SJSA1 (cell line): ENCODE data around the gene UBXN4. TPM values are rescaled to one million over a fixed set of nuclear protein-coding genes. Genes with fewer than 3 reads are reported as not detected.

Experiments
- DNase-seq, 2 experiments: peaks; one replicate each; pipeline ENCODE4 v3.0.0-alpha.2; 2015 to 2020; ENCODE audit warnings: low spot score in 2 of 2, low read depth in 1 of 2
- H3K27ac ChIP-seq: fragments of 250-450 bp; sonication (Bioruptor Pico); 2 replicates; pipeline ENCODE4 v1.5.1; 2020; ENCODE audit warnings: mild to moderate bottlenecking, moderate library complexity
- H3K27me3 ChIP-seq: fragments of 250-450 bp; sonication (Bioruptor Pico); replicated peaks from 2 replicates; pipeline ENCODE4 v1.5.1; 2020; ENCODE audit warnings: mild to moderate bottlenecking, moderate library complexity
- H3K36me3 ChIP-seq: fragments of 250-450 bp; sonication (Bioruptor Pico); 2 replicates; pipeline ENCODE4 v1.5.1; 2020; ENCODE audit warnings: mild to moderate bottlenecking
- H3K4me1 ChIP-seq: fragments of 250-450 bp; sonication (Bioruptor Pico); replicated peaks from 2 replicates; pipeline ENCODE4 v1.6.1; 2021; ENCODE audit warnings: mild to moderate bottlenecking
- H3K4me3 ChIP-seq: fragments of 250-450 bp; sonication (Bioruptor Pico); 2 replicates; pipeline ENCODE4 v1.5.1; 2020; ENCODE audit warnings: mild to moderate bottlenecking
- H3K9me3 ChIP-seq: fragments of 250-450 bp; sonication (Bioruptor Pico); replicated peaks from 2 replicates; pipeline ENCODE4 v1.5.1; 2020; ENCODE audit warnings: mild to moderate bottlenecking
- total RNA-seq: library from RNA; depleted of rRNA; stranded (reverse); fragments of >200 nt; shearing (Covaris generic); gene quantifications from 2 replicates; pipeline ENCODE4 v1.2.3, GENCODE V29; 2014

UBXN4 gene
- total RNA-seq, 1 experiment from 2014 or later, result 76.5 TPM

- Histone ChIP-seq H3K36me3 (peaks cover 24% of the 10 kb centered on the region), H3K27me3 (no peaks in the 10 kb centered on the region), H3K4me3 (peak overlapping the region; percentile 80), H3K27ac (no peak overlapping the region), H3K4me1 (peaks cover 19% of the 10 kb centered on the region), H3K9me3 (no peaks in the 10 kb centered on the region)
- no peak for DNase-seq
Observed at GRCh38 chr2:135741043-135741394, 636 bp upstream of the UBXN4 start.

- H3K9me3 ChIP-seq, result no peaks in the 10 kb centered on the region
- H3K27me3 ChIP-seq, result no peaks in the 10 kb centered on the region
- DNase-seq, result peak; percentile 44 to 69
- peak overlapping the region; percentile 80 for H3K4me3 ChIP-seq
- H3K4me1 ChIP-seq, result peaks cover 24% of the 10 kb centered on the region
- peaks cover 35% of the 10 kb centered on the region for H3K36me3 ChIP-seq
- H3K27ac ChIP-seq, result peak overlapping the region; percentile 93
Observed at GRCh38 chr2:135742325-135742757, 686 bp downstream of the UBXN4 start.

- H3K36me3 ChIP-seq, result peaks cover 43% of the 10 kb centered on the region
- H3K27me3 ChIP-seq, result no peaks in the 10 kb centered on the region
- no peak overlapping the region for H3K27ac ChIP-seq
- no peak overlapping the region; the same call in 1 of the 2 replicates for H3K4me3 ChIP-seq
- peaks cover 24% of the 10 kb centered on the region for H3K4me1 ChIP-seq
- peak in 1 of 2 experiments; percentile 10 for DNase-seq
- H3K9me3 ChIP-seq, result no peaks in the 10 kb centered on the region
Observed at GRCh38 chr2:135743860-135744259, 2.2 kb downstream of the UBXN4 start.

- Histone ChIP-seq H3K9me3 (no peaks in the 10 kb centered on the region), H3K4me3 (no peak overlapping the region), H3K27me3 (no peaks in the 10 kb centered on the region), H3K36me3 (peaks cover 53% of the 10 kb centered on the region), H3K27ac (peak overlapping the region; percentile 60), H3K4me1 (peaks cover 24% of the 10 kb centered on the region)
- DNase-seq, result peak in 1 of 2 experiments; percentile 33
Observed at GRCh38 chr2:135744760-135745314, 3.2 kb downstream of the UBXN4 start.

- H3K4me3 ChIP-seq, result no peak overlapping the region
- peaks cover 57% of the 10 kb centered on the region for H3K36me3 ChIP-seq
- H3K9me3 ChIP-seq, result no peaks in the 10 kb centered on the region
- H3K4me1 ChIP-seq, result peaks cover 24% of the 10 kb centered on the region
- H3K27ac ChIP-seq, result peak overlapping the region; percentile 60
- no peaks in the 10 kb centered on the region for H3K27me3 ChIP-seq
- peak in 1 of 2 experiments; percentile 72 for DNase-seq
Observed at GRCh38 chr2:135745545-135745944, 3.9 kb downstream of the UBXN4 start.

GRCh38 chr2:135755573-135755972 lies 13.9 kb downstream of the UBXN4 start:
- no peak for DNase-seq
- H3K27me3 ChIP-seq, result no peaks in the 10 kb centered on the region
- H3K27ac ChIP-seq, result no peak overlapping the region
- 0 out of 2 replicates have a peak, but pooled peaks cover 5% of the 10 kb centered on the region for H3K9me3 ChIP-seq
- no peaks in the 10 kb centered on the region for H3K4me1 ChIP-seq
- no peak overlapping the region for H3K4me3 ChIP-seq
- H3K36me3 ChIP-seq, result peaks cover 85% of the 10 kb centered on the region

- no peaks in the 10 kb centered on the region for H3K27me3 ChIP-seq
- no peak overlapping the region for H3K4me3 ChIP-seq
- H3K27ac ChIP-seq, result no peak overlapping the region
- H3K4me1 ChIP-seq, result no peaks in the 10 kb centered on the region
- 0 out of 2 replicates have a peak, but pooled peaks cover 5% of the 10 kb centered on the region for H3K9me3 ChIP-seq
- DNase-seq, result no peak
- H3K36me3 ChIP-seq, result peaks cover 91% of the 10 kb centered on the region
Observed at GRCh38 chr2:135756692-135757091, 15.0 kb downstream of the UBXN4 start.

- Histone ChIP-seq H3K27ac (no peak overlapping the region), H3K4me3 (no peak overlapping the region), H3K36me3 (peaks cover 92% of the 10 kb centered on the region), H3K4me1 (no peaks in the 10 kb centered on the region), H3K9me3 (no peaks in the 10 kb centered on the region), H3K27me3 (no peaks in the 10 kb centered on the region)
- no peak for DNase-seq
Observed at GRCh38 chr2:135762022-135762421, 20.4 kb downstream of the UBXN4 start.

- no peaks in the 10 kb centered on the region for H3K4me1 ChIP-seq
- H3K4me3 ChIP-seq, result no peak overlapping the region
- H3K36me3 ChIP-seq, result peaks cover 92% of the 10 kb centered on the region
- no peak for DNase-seq
- H3K9me3 ChIP-seq, result no peaks in the 10 kb centered on the region
- H3K27ac ChIP-seq, result no peak overlapping the region
- H3K27me3 ChIP-seq, result no peaks in the 10 kb centered on the region
Observed at GRCh38 chr2:135762530-135762929, 20.9 kb downstream of the UBXN4 start.

- no peak overlapping the region for H3K27ac ChIP-seq
Observed at GRCh38 chr2:135768863-135769262, 27.2 kb downstream of the UBXN4 start.

GRCh38 chr2:135773319-135773718 lies 31.7 kb downstream of the UBXN4 start:
- H3K36me3 ChIP-seq, result peaks cover 94% of the 10 kb centered on the region

More at GRCh38 chr2:135768863-135769262, 27.2 kb downstream of the UBXN4 start:
- DNase-seq, result no peak
- Histone ChIP-seq H3K4me1 (peaks cover 12% of the 10 kb centered on the region), H3K36me3 (peaks cover 98% of the 10 kb centered on the region), H3K27me3 (no peaks in the 10 kb centered on the region), H3K4me3 (no peak overlapping the region), H3K9me3 (no peaks in the 10 kb centered on the region)

GRCh38 chr2:135773917-135774316 lies 32.3 kb downstream of the UBXN4 start:
- Histone ChIP-seq H3K4me1 (peaks cover 12% of the 10 kb centered on the region), H3K36me3 (peaks cover 94% of the 10 kb centered on the region), H3K4me3 (no peak overlapping the region), H3K27ac (peak overlapping the region; percentile 56), H3K27me3 (no peaks in the 10 kb centered on the region), H3K9me3 (no peaks in the 10 kb centered on the region)
- DNase-seq, result no peak

More at GRCh38 chr2:135773319-135773718, 31.7 kb downstream of the UBXN4 start:
- no peak for DNase-seq
- H3K9me3 ChIP-seq, result no peaks in the 10 kb centered on the region
- peak overlapping the region; percentile 56; the same call in 1 of the 2 replicates for H3K27ac ChIP-seq
- H3K27me3 ChIP-seq, result no peaks in the 10 kb centered on the region
- peaks cover 16% of the 10 kb centered on the region for H3K4me1 ChIP-seq
- H3K4me3 ChIP-seq, result no peak overlapping the region

- H3K4me3 ChIP-seq, result no peak overlapping the region
- no peaks in the 10 kb centered on the region for H3K9me3 ChIP-seq
- H3K27ac ChIP-seq, result no peak overlapping the region
- DNase-seq, result no peak
- H3K4me1 ChIP-seq, result peaks cover 12% of the 10 kb centered on the region
- no peaks in the 10 kb centered on the region for H3K27me3 ChIP-seq
- H3K36me3 ChIP-seq, result peaks cover 90% of the 10 kb centered on the region
Observed at GRCh38 chr2:135775420-135775819, 33.8 kb downstream of the UBXN4 start.

- DNase-seq, result no peak
- Histone ChIP-seq H3K4me1 (peaks cover 12% of the 10 kb centered on the region), H3K4me3 (no peak overlapping the region), H3K36me3 (peaks cover 90% of the 10 kb centered on the region), H3K27ac (no peak overlapping the region), H3K9me3 (no peaks in the 10 kb centered on the region), H3K27me3 (no peaks in the 10 kb centered on the region)
Observed at GRCh38 chr2:135776367-135776766, 34.7 kb downstream of the UBXN4 start.

GRCh38 chr2:135782231-135782630 lies 40.6 kb downstream of the UBXN4 start:
- Histone ChIP-seq H3K27ac (no peak overlapping the region), H3K4me3 (no peak overlapping the region), H3K27me3 (no peaks in the 10 kb centered on the region), H3K4me1 (peaks cover 9% of the 10 kb centered on the region), H3K36me3 (peaks cover 81% of the 10 kb centered on the region), H3K9me3 (no peaks in the 10 kb centered on the region)
- DNase-seq, result no peak
